GM12865 (cell line): ENCODE results near the gene KRTAP19-6.
"Not testable (repeated sequence)": the region's sequence is repeated elsewhere in the genome, so short reads cannot be mapped to it uniquely, and the experiment has no call there.

Experiments
- DNase-seq: peaks from one replicate; pipeline ENCODE4 v3.0.0; 2010; ENCODE audit warnings: low read depth
- H3K4me3 ChIP-seq: 2 replicates; pipeline ENCODE4 v1.5.1; 2011; ENCODE audit warnings: mild to moderate bottlenecking, low read depth, low read length, control low read depth
- TF ChIP-seq, protein P1 (sequence below): IDR thresholded peaks from 2 replicates; pipeline ENCODE4 v1.5.1; 2011; ENCODE audit warnings: low read length, control low read depth, low read depth, inconsistent platforms; ENCODE audit not compliant: insufficient read depth; ENCODE audit errors: missing control alignments

KRTAP19-6 gene

DNA sequence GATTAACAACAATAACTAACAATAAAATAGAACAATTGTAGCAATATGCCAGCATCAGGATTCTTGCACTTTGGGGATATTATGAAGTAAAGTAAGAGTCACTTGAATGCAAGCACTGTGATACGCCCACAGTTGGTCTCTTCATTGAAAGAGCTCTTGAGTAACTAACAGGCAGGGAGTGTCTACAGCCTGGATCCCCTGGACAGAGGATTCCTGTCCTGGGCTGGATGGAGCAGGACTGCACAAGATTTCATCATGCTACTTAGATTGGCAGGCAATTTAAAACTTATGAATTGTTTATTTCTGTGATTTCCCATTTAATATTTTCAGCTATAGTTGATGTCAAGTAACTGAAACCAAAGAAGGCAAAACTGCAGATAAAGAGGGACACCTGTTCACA is 26.0 kb downstream of the KRTAP19-6 start:
- TF ChIP-seq, protein P1, sequence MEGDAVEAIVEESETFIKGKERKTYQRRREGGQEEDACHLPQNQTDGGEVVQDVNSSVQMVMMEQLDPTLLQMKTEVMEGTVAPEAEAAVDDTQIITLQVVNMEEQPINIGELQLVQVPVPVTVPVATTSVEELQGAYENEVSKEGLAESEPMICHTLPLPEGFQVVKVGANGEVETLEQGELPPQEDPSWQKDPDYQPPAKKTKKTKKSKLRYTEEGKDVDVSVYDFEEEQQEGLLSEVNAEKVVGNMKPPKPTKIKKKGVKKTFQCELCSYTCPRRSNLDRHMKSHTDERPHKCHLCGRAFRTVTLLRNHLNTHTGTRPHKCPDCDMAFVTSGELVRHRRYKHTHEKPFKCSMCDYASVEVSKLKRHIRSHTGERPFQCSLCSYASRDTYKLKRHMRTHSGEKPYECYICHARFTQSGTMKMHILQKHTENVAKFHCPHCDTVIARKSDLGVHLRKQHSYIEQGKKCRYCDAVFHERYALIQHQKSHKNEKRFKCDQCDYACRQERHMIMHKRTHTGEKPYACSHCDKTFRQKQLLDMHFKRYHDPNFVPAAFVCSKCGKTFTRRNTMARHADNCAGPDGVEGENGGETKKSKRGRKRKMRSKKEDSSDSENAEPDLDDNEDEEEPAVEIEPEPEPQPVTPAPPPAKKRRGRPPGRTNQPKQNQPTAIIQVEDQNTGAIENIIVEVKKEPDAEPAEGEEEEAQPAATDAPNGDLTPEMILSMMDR: no peak
- no peak for DNase-seq

DNA sequence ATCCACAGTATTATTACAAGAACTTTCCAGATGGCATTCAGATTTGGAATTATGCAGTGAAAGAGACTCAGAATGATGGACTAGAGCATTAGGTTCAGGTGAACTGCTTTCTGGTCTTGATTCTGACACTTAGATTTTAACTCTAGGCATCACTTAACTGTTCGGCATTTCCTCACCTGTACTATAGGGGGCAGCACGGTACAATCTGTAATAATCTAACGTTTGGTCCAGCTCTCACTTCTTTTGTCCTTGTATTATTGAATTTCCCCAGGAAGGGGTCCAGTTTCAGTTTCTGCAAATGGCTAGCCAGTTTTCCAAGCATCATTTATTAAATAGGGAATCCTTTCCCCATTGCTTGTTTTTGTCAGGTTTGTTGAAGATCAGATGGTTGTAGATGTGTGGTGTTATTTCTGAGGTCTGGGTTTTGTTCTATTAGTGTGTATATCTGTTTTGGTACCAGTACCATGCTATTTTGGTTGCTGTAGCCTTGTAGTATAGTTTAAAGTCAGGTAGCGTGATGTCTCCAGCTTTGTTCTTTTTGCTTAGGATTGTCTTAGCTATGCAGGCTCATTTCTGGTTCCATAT is 36.0 kb downstream of the KRTAP19-6 start:
- DNase-seq: peak; percentile 8
- TF ChIP-seq, protein P1: peak; percentile 45
- not testable (repeated sequence) for H3K4me3 ChIP-seq

More for the DNA sequence above, 26.0 kb downstream of the KRTAP19-6 start:
- H3K4me3 ChIP-seq: no peak overlapping the region

DNA sequence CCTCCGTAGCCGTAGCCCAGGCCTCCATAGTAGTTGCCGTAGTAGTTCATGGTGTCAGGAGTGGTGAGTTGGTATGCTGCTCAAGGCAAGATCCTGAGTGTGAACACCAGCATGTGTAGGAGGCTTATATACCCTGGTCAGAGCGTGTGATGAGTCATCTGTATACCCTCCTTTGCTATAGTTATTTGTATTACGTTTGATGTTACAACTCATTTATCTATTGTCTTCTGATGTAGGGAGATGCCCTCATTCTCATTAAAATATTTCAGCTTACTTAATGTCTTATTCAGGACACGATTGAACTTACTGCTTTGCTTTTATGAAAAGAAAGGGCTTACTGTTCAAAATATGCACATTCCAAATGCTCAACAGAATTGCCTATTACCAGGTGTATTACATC is 39.6 kb downstream of the KRTAP19-6 start, which contains the start of gene KRTAP19-5:
Gene KRTAP19-5, minus strand, starts transcription at position 101 of the 400 bp plus-strand sequence. Its CDS starts 51 bp downstream, at position 50.
- no peak for DNase-seq
- no peak within 1 kb of the TSS for H3K4me3 ChIP-seq
- TF ChIP-seq, protein P1: no peak

DNA sequence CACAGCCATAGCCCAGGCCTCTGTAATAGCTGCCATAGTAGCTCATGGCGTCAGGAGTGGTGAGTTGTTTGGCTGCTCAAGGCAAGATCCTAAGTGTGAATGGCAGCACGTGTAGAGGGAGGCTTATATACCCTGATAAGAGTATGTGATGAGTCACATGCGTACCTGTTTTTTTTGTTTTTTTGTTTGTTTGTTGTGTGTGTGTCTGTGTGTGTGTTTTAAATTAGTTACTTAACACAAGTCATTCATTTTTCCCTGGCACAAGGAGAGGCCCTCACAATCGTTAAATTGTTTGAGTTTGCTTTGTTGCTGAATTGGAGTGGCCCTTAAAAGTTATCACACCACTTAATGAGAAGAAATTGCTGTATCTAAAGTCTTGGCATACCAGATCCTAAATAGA is 44.6 kb downstream of the KRTAP19-6 start, which contains the start of gene KRTAP19-4:
Gene KRTAP19-4, minus strand, starts transcription at position 101 of the 400 bp plus-strand sequence. Its CDS starts 55 bp downstream, at position 46.
- no peak within 1 kb of the TSS for H3K4me3 ChIP-seq
- TF ChIP-seq, protein P1: no peak
- no peak for DNase-seq

DNA sequence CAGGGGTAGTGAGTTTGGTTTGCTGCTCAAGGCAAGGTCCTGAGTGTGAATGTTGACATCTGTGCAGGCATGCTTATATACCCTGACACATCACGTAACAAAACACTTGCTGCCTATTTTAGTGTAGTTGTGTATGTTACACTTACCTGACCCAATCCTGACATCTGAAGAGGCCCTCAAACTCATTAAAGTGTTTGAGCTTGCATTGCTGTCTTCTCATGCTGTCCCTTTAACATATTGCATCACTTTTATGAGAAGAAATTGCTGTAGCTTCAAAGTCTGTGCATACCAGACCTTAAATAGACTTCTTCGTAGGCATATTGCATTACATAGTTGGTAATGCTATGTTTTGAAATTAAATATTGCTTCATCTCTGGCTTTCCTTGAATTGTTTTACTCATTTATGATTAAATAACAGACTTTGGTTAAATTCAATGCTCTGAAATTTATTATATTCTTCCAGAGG is 49.7 kb downstream of the KRTAP19-6 start, which contains the start of gene KRTAP19-3:
Gene KRTAP19-3, minus strand, starts transcription at position 51 of the 466 bp plus-strand sequence. CDS start 56 bp downstream, outside the sequence.
- H3K4me3 ChIP-seq: no peak within 1 kb of the TSS
- TF ChIP-seq, protein P1: no peak
- DNase-seq: no peak
